ENCODE results near the gene CARD8.
"Not testable (repeated sequence)": the region's sequence is repeated elsewhere in the genome, so short reads cannot be mapped to it uniquely, and the experiment has no call there.

Gene CARD8

DNA sequence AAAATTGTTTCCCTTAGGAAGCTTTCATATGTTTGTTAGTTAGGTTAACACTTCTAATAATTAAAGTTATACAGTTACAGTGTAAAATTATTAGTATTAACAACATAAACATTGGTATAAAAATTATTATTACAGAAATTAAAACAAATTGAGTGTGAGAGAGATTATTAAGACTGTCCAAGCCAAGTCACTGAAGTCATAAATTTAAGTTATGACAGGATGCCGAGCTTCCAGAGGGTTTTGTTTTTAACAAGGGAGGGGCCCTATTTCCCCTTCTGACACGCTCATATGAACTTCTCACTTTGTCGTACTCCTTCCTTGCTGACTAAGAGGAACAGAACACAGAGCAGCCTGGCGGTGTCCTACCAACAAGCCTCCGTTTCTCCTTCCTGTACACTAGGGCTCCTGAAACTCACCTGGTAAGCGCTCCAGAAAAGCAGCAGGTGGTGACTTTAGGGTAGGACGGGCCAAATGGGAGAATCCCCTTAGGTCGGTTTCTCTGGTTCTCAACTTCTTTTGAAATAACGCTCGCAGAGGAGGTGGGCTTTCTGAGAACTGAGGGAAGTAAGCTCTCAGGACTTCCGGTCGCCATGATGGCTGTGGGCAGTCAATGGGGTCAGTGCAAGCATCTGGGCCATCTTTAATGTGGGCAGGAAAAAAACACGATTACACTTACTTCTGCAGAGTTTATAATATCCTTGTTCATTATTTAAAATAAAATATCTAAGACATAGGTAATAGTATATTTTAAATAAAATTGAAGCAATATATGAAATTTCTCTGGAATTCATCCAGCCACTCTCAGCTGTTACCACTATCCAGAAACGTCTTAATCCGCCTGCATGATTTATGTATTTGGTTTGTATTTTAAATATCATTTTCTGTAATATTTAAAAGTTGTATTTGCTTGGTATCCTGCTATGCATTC, at the start of gene CARD8:
Gene CARD8, minus strand, starts transcription at position 537 of the 928 bp plus-strand sequence. CDS start 14,892 bp downstream, outside the sequence.
- peak; percentile 72 to 74 for DNase-seq (ENCODE audit: low read depth in 2 of 2)

DNA sequence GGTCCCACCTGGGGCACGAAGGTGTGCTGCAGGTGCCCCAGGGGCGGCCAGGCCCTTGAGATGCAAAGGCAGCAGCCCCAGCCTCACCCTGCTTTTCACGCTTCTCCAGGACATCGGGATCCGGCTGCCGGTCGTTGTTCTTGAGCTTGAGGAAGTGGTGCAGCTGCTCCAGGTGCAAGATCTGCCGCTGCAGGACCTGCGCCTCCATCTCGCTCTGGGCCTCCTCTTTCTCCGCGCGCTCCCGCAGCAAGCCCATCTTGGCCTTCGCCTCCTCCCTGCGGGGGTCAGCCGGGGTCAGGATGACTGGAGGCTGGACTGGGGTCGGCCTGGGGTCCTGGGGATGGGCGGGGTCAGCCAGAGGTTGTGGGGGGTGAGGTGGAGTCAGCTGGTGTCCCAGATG, 48.2 kb upstream of the CARD8 start:
- no peak for DNase-seq (ENCODE audit: low read depth in 2 of 2)

GRCh38 chr19:48303367-48303766, 47.7 kb upstream of the CARD8 start:
- DNase-seq (ENCODE audit: low read depth in 2 of 2): no peak

DNA sequence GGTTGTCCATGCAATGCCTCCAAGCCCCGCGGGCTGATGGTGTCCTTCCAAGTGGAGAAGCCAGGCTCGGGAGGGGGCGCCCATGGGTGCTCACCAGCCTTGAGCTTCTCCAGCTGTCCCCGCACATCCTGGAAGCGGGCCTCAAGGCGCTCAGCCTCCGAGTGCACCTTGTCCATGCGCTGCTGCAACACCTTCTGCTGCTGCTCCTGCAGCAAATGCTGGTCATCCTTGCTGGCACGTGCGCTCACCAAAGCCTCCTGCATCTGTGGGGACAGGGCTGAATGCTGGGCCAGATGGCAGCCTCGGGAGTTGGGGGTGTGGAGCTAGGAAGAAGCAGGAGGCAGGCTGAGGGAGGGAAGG, 46.9 kb upstream of the CARD8 start:
- DNase-seq (ENCODE audit: low read depth in 2 of 2): no peak

DNA sequence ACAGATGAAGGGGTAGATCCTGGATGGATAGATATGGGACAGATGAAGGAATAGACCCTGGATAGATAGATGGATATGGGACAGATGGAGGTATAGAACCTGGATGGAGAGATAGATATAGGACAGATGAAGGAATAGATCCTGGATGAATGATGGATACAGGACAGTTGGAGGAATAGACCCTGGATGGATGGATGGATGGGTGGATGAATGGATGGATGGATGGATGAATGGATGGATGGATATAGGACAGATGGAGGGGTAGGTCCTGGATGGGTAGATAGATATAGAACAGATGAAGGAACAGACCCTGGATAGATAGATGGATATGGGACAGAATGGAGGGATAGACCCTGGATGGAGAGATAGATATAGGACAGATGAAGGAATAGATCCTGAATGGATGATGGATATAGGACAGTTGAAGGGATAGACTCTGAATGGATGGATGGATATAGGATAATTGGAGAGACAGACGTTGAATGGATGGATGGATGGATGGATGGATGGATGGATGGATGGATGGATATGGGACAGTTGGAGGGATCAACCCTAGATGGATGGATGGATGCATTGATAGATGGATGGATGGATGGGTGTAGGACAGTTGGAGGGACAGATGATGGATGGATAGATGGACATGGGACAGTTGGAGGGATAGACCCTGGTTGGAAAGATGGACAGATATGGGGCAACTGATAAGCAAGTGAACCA, 46.3 kb upstream of the CARD8 start:
- no peak for DNase-seq (ENCODE audit: low read depth in 2 of 2)

GRCh38 chr19:48297975-48298374, 42.3 kb upstream of the CARD8 start:
- no peak for DNase-seq (ENCODE audit: low read depth in 2 of 2)

- DNase-seq (ENCODE audit: low read depth in 2 of 2): no peak
Observed at GRCh38 chr19:48296963-48297734, 41.4 kb upstream of the CARD8 start.

DNA sequence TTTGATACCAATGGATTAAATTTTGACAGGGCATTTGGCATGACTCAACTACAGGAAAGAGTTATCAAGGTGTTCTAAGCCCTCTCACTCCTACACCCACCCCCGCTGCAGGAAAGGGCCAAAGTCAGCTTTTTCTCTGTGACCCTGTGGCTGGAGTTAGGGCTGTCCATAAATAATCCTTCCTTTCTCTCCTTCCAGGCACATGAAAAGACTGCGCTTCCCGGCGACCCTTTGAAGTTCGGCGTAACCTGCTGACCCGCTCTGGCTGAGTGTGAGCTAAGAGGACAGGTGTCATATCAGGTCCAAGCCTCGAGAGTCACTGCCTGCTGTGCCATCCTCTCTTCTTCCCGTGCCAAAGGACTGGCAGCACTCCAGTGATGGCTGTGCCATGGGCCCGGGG, 39.7 kb upstream of the CARD8 start:
- no peak for DNase-seq (ENCODE audit: low read depth in 2 of 2)

- peak in 1 of 2 experiments; percentile 57 for DNase-seq (ENCODE audit: low read depth in 2 of 2)
Observed at GRCh38 chr19:48292798-48293197, 37.1 kb upstream of the CARD8 start.

DNA sequence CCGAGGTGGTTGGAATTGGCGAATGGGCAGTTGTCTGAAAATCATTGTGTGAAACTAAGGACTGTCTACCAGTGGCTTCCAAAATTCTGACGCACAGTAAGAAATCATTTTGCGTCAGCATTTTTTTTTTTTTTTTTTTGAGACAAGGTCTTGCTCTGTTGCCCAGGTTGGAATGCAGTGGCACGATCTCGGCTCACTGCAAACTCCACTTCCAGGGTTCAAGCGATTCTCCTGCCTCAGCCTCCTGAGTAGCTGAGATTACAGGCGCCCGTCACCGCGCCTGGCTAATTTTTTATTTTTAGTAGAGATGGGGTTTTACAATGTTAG, 35.7 kb upstream of the CARD8 start:
- DNase-seq (ENCODE audit: low read depth in 2 of 2): not testable (repeated sequence)

DNA sequence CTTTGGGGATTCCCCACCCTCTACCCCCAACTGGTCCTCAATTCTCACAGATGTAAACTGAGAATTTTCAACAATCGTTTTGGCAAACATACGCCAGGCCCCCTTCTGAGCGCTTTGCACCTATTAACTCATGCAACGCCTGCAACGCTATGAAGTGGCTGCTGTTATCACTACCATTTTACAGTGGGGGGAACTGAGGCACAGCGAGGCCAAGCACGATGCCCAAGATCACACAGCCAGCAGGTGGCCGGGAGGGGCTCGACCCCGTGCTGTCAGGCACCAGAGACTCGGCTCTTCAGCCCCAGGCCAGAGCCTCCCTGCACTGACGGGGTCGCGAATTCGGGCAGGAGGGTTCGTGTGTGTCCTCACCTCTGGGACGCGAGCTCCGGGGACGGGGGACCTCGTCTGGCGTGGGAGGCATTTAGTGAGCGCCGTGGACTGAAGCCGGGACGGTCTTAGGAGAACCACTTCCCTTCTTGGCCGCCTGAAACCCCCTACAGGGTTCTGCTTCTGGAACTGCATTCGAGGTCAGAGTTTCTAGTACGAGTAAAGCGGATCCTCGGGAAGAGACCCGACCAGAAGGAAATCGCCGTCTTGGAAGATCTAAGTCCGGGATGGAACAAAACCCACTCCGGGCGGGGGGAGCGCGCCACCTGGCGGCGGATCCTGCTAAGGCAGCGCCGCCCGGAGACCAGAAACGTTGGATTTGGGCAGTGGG, 35.2 kb upstream of the CARD8 start:
- DNase-seq (ENCODE audit: low read depth in 2 of 2): peak; percentile 68 to 72

DNA sequence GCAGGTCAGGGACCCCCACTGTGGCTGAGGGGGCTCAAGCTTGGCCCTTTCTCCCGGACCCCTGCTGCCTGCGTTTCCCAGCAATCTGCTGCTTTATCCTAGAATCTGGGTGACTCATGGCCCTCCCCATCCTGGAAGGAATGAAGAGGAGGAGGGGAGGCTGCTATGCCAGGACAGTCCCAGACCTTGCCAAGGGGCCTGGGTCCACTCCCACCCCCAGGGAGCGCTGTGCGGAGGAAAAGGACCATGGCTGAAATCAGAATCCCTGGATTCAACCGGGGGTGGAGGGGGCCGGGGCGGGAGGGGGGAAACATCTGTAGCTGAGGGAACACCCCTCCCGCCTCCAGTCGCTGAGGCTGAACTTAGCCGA, 34.7 kb upstream of the CARD8 start:
- no peak for DNase-seq (ENCODE audit: low read depth in 2 of 2)

DNA sequence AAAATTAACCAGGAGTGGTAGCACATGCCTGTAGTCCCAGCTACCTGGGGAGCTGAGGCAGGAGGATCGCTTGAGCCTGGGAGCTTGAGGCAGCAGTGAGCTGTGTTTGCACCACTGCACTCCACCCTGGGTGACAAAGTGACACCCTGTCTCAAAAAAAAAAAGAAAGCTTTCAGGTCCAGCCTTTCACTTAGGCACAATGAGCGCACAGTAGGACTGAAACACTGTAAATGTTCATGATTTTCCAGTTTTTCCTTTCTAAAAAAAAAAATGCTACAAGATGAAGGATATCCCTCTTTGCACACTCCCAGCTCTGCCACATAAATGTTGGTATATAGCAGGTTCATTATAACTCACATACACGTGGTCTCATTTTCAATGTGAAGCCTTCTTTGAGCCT, 32.0 kb upstream of the CARD8 start:
- no peak for DNase-seq (ENCODE audit: low read depth in 2 of 2)

GRCh38 chr19:48284896-48285295, 29.2 kb upstream of the CARD8 start:
- no peak for DNase-seq (ENCODE audit: low read depth in 2 of 2)

GRCh38 chr19:48283908-48284307, 28.2 kb upstream of the CARD8 start:
- peak; percentile 67 to 74 for DNase-seq (ENCODE audit: low read depth in 2 of 2)

DNA sequence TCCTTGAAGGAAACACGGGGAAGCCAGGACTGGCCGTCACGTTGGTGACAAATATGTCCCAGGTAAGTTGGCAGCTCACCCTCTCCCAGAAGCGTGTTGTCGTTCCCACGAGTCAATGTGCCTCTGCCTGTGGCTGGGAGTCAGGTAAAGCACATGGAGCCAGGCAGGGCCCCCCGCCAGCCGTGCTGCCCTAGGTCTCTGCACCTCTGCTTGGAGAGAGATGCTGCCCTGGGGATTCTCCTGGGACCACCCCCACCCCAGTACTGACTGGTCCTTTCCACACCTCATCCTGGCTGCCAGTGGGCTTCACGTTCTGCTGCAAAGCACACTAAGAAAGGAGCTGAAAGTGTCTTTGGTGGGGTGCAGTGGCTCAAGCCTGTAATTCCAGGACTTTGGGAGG, 24.0 kb upstream of the CARD8 start:
- DNase-seq (ENCODE audit: low read depth in 2 of 2): no peak

- DNase-seq (ENCODE audit: low read depth in 2 of 2): no peak
Observed at GRCh38 chr19:48274938-48275337, 19.2 kb upstream of the CARD8 start.

DNA sequence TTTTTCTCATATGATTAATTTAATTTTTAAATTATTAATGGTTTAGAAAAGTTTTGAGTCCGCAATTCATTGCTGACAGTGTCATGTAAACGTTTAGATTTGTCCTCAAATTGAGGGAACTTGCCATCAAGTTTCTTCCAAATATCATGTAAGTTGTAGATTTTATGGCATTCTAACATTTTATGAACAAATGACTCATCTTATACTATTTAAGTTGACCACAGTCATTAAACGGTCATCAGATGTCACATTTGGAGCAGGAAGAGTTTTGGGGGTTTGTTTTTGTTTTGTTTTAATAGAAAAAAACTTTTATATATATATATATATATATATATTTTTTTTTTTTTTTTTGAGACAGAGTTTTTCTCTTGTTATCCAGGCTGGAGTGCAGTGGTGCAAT, 18.5 kb upstream of the CARD8 start:
- DNase-seq (ENCODE audit: low read depth in 2 of 2): no peak

DNA sequence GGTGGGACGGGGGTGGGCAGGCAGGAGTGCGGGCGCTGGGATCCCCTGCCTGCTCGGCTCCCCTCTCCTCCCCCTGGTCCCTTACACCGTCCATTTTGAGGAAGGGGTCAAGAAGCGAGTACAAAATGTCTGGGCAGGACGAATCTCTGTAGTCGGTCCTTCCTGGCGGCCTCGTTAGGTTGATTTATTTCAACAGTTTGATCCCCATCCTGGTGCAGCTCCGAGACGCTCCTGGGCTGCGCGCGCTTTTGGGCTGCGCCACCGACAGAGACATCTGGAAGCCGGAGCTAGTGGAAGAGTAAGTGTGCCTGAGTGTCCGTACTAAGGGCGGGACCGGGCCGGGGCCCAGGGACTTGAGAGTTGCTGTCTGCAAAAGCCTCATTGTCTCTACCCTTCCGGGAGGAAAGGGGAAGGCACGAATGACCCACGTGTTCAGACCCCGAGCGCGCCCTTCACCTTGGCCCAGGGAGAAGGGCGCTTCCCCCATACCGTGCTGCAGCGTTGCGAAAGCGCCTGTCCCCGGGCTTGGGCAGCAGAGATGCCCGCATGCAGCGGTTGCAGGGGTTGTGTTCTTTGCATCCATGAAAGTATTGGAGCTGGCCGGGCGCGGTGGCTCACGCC, 15.9 kb upstream of the CARD8 start:
- no peak for DNase-seq (ENCODE audit: low read depth in 2 of 2)

GRCh38 chr19:48269617-48270026, 13.9 kb upstream of the CARD8 start:
- not testable (repeated sequence) for DNase-seq (ENCODE audit: low read depth in 2 of 2)

- not testable (repeated sequence) for DNase-seq (ENCODE audit: low read depth in 2 of 2)
Observed at GRCh38 chr19:48265326-48265725, 9.6 kb upstream of the CARD8 start.

Data from fibroblast of skin of left quadriceps (primary cell).